Adrenal gland (tissue), 12 donors: ENCODE measurements around the gene PEX16. TPM values are rescaled to one million over a fixed set of nuclear protein-coding genes. Genes with fewer than 3 reads are reported as not detected.

ENCODE experiments used
- DNase-seq, 7 donors: peaks; one replicate each; pipeline ENCODE4 v3.0.0-alpha.2; 2019 to 2020
- H3K27ac ChIP-seq, 5 donors: fragments of 200-600 bp; sonication (generic) in 4 of 5; 1 replicate in 3 of 5; 2 replicates in 2 of 5; pipeline versions ENCODE4 v1.5.1 to v1.8.0; 2016 to 2020; ENCODE audit warnings: mild to moderate bottlenecking in 1 of 5
- H3K27me3 ChIP-seq: fragments of 200-600 bp; 2 replicates; pipeline ENCODE4 v1.8.0; 2021
- H3K36me3 ChIP-seq, 2 donors: fragments of 200-600 bp; replicated peaks in 1 of 2; 1 replicate in 1 of 2; 2 replicates in 1 of 2; pipeline versions ENCODE4 v1.5.1 to v1.8.0; 2018 to 2022
- H3K4me1 ChIP-seq, 2 donors: fragments of 200-600 bp; replicated peaks in 1 of 2; 1 replicate in 1 of 2; 2 replicates in 1 of 2; pipeline versions ENCODE4 v1.5.1 to v1.8.0; 2018 to 2021
- H3K4me3 ChIP-seq, 4 donors: fragments of 200-600 bp; sonication (generic) in 3 of 4; one replicate each; pipeline ENCODE4 v1.5.1; 2016 to 2018
- H3K9me3 ChIP-seq, 3 donors: fragments of 200-600 bp; sonication (generic) in 1 of 3; replicated peaks in 1 of 3; 1 replicate in 2 of 3; 2 replicates in 1 of 3; pipeline versions ENCODE4 v1.5.1 to v1.8.0; 2016 to 2021
- CTCF ChIP-seq, 6 experiments: fragments of 450-650 bp in 4 of 6; fragments of 200-600 bp in 2 of 6; sonication (generic) in 1 of 6; IDR thresholded peaks; 1 replicate in 5 of 6; 2 replicates in 1 of 6; pipeline versions ENCODE4 v1.5.1 to v1.8.0; 2016 to 2021; ENCODE audit warnings: antibody characterized with exemption in 6 of 6, mild to moderate bottlenecking in 2 of 6, moderate library complexity in 1 of 6
- POLR2A ChIP-seq, 2 donors: fragments of 450-650 bp; IDR thresholded peaks; one replicate each; pipeline ENCODE4 v1.6.1; 2017; ENCODE audit warnings: antibody characterized with exemption in 2 of 2, mild to moderate bottlenecking in 2 of 2, moderate library complexity in 1 of 2
- WGBS, 4 donors: extraction: QIAGEN DNeasy Blood & Tissue Kit in 2 of 4; methylation state at CpG; one replicate each; pipeline versions ENCODE4 v1.1.5 to v1.1.7; 2013 to 2017; 5-methylcytosine and 5-hydroxymethylcytosine counted together
- intact Hi-C, 2 donors: fragments of 100-400 bp; cut with DNase I; formaldehyde crosslinking; loops; one replicate each; pipeline versions ENCODE4 v1.14.1 to v1.15.0; 2022 to 2023
- polyA plus RNA-seq, 3 donors: library from polyadenylated mRNA; stranded (reverse); fragments of 200-250 nt in 2 of 3; fragments of 350-450 nt in 1 of 3; fragmentation: Illumina TruSeq in 1 of 3; extraction: RNeasy Lipid Tissue Mini Kit (QIAGEN cat#74804) in 1 of 3; gene quantifications; one replicate each; pipeline ENCODE4 v1.2.3, GENCODE V29; 2013 to 2014
- total RNA-seq, 9 donors: library from RNA; depleted of rRNA in 4 of 9; stranded (reverse); fragments of >200 nt in 4 of 9; fragments of 120-200 nt in 1 of 9; fragmentation: NEBNext Ultra II Directional in 1 of 9; extraction: Animal tissue kit (Norgen Biotek cat#: 25700) in 1 of 9; gene quantifications; one replicate each; pipeline versions ENCODE4 v1.1.0 to v1.2.4, GENCODE V29; 2013 to 2023
- donor health status: healthy with polysubstance abuse.
- donor health status: Bipolar disorder and iron deficiency.
- donor health status: DM: yes; HTN: yes; CAD: no.
- donor health status: DM: no; HTN: no; CAD: no.
- donor health status: DM: no; HTN: no; CAD: no.
- donor health status: DM: yes; HTN: yes; CAD: no.

The PEX16 gene
- total and polyA plus RNA-seq, 12 donors: 7.6 to 67.6 (median 40.7) TPM

GRCh38 chr11:45947885-45948284 lies 30.2 kb upstream of the PEX16 start:
- WGBS, 4 donors: 85 to 100% (median 95%) methylated on average over 1 of the region's 1 CpG
- H3K9me3 ChIP-seq: no peaks in the 10 kb centered on the region
- H3K27ac ChIP-seq: no peak overlapping the region
- H3K36me3 ChIP-seq: peaks cover 0 to 85% of the 10 kb centered on the region in 2 donors
- peaks cover 3 to 16% of the 10 kb centered on the region in 2 donors for H3K4me1 ChIP-seq
- no peak for DNase-seq
- TF ChIP-seq CTCF (IDR thresholded peaks at IDR 0.05) (no peak), POLR2A (IDR thresholded peaks at IDR 0.05) (no peak)
- no peaks in the 10 kb centered on the region for H3K27me3 ChIP-seq
- intact Hi-C loops: loop anchor here in 1 of 2 donors (10.0 kb wide), 1 partner anchor 47 kb away; no protein-coding TSS in a partner anchor
- H3K4me3 ChIP-seq: no peak overlapping the region

GRCh38 chr11:45945397-45945999 lies 27.8 kb upstream of the PEX16 start:
- Histone ChIP-seq H3K36me3 (peaks cover 0 to 82% of the 10 kb centered on the region in 2 donors), H3K9me3 (no peaks in the 10 kb centered on the region), H3K27ac (peak overlapping the region in 1 of 5 donors; percentile 24), H3K4me1 (peaks cover 3 to 16% of the 10 kb centered on the region in 2 donors), H3K27me3 (no peaks in the 10 kb centered on the region), H3K4me3 (no peak overlapping the region)
- intact Hi-C loops: loop anchor here in 1 of 2 donors (10.0 kb wide), 1 partner anchor 49 kb away; no protein-coding TSS in a partner anchor
- 48 to 80% (median 60%) methylated on average over 3 of the region's 3 CpGs for WGBS, 4 donors
- no peak for DNase-seq
- TF ChIP-seq CTCF (IDR thresholded peaks at IDR 0.05) (no peak), POLR2A (IDR thresholded peaks at IDR 0.05) (no peak)

- Histone ChIP-seq H3K4me3 (no peak overlapping the region), H3K27me3 (no peaks in the 10 kb centered on the region), H3K4me1 (peaks cover 3 to 16% of the 10 kb centered on the region in 2 donors), H3K9me3 (no peaks in the 10 kb centered on the region), H3K27ac (no peak overlapping the region), H3K36me3 (peaks cover 0 to 63% of the 10 kb centered on the region in 2 donors)
- intact Hi-C loops: loop anchor here in 1 of 2 donors (10.0 kb wide), 1 partner anchor 52 kb away; no protein-coding TSS in a partner anchor
- DNase-seq: no peak
- 93 to 98% (median 96%) methylated on average over 4 of the region's 4 CpGs for WGBS, 4 donors
- no peak for TF ChIP-seq CTCF (IDR thresholded peaks at IDR 0.05)
- TF ChIP-seq POLR2A (IDR thresholded peaks at IDR 0.05): no peak
Measured at GRCh38 chr11:45942381-45942780, 24.7 kb upstream of the PEX16 start.

- Histone ChIP-seq H3K4me1 (peaks cover 3 to 15% of the 10 kb centered on the region in 2 donors), H3K4me3 (no peak overlapping the region), H3K36me3 (peaks cover 0 to 58% of the 10 kb centered on the region in 2 donors), H3K9me3 (no peaks in the 10 kb centered on the region), H3K27ac (no peak overlapping the region), H3K27me3 (no peaks in the 10 kb centered on the region)
- DNase-seq: no peak
- TF ChIP-seq CTCF (IDR thresholded peaks at IDR 0.05) (no peak), POLR2A (IDR thresholded peaks at IDR 0.05) (no peak)
- WGBS, 4 donors: 93 to 99% (median 95%) methylated on average over 4 of the region's 4 CpGs
- intact Hi-C loops: loop anchor here in 1 of 2 donors (10.0 kb wide), 1 partner anchor 54 kb away; no protein-coding TSS in a partner anchor
Measured at GRCh38 chr11:45941285-45941684, 23.6 kb upstream of the PEX16 start.
